HEK293T (cell line): ENCODE data around the gene UBE2S.
A peak's percentile ranks its signal among the peaks of the same experiment; 100 is the strongest.
"Not testable (repeated sequence)": the region's sequence is repeated elsewhere in the genome, so short reads cannot be mapped to it uniquely, and the experiment has no call there.

Experiments
- CTCF ChIA-PET: fragments of 350-600 bp; formaldehyde crosslinking; extraction: SDS; loops from one replicate; lab custom pipeline; 2021; ENCODE audit warnings: antibody characterized with exemption, inconsistent platforms; lab: Yijun Ruan, JAX
- POLR2A ChIA-PET: fragments of 350-600 bp; formaldehyde crosslinking; extraction: SDS; loops from one replicate; lab custom pipeline; 2020; ENCODE audit warnings: antibody characterized with exemption, inconsistent platforms; lab: Yijun Ruan, JAX
- DNase-seq: peaks from one replicate; pipeline ENCODE4 v3.0.0; 2012; ENCODE audit warnings: mixed read lengths; ENCODE audit errors: extremely low spot score
- ARNT ChIP-seq: fragments of 450-650 bp; IDR thresholded peaks from 2 replicates; pipeline ENCODE4 v1.6.1; 2017; ENCODE audit warnings: mild to moderate bottlenecking
- BHLHE40 ChIP-seq: fragments of 450-650 bp; IDR thresholded peaks from 2 replicates; pipeline ENCODE4 v1.6.1; 2016; ENCODE audit warnings: mild to moderate bottlenecking, moderate library complexity, borderline replicate concordance
- CTBP1 ChIP-seq: fragments of 450-650 bp; IDR thresholded peaks from 2 replicates; pipeline ENCODE4 v1.6.1; 2016; ENCODE audit warnings: borderline replicate concordance
- ELF4 ChIP-seq: fragments of 450-650 bp; IDR thresholded peaks from 2 replicates; pipeline ENCODE4 v1.6.1; 2017; ENCODE audit warnings: antibody characterized with exemption
- FOXA1 ChIP-seq: fragments of 450-650 bp; IDR thresholded peaks from 2 replicates; pipeline ENCODE4 v1.6.1; 2016; ENCODE audit warnings: mild to moderate bottlenecking
- FOXK2 ChIP-seq: fragments of 450-650 bp; IDR thresholded peaks from 2 replicates; pipeline ENCODE4 v1.6.1; 2016; ENCODE audit warnings: mild to moderate bottlenecking
- FOXM1 ChIP-seq: fragments of 450-650 bp; IDR thresholded peaks from 2 replicates; pipeline ENCODE4 v1.6.1; 2017; ENCODE audit warnings: mild to moderate bottlenecking, borderline replicate concordance
- HDGF ChIP-seq: fragments of 450-650 bp; IDR thresholded peaks from 2 replicates; pipeline ENCODE4 v1.6.1; 2017; ENCODE audit warnings: antibody characterized with exemption, borderline replicate concordance
- L3MBTL2 ChIP-seq: fragments of 450-650 bp; conservative IDR thresholded peaks from 2 replicates; pipeline ENCODE4 v1.6.1; 2016; ENCODE audit warnings: mild to moderate bottlenecking
- LEF1 ChIP-seq: fragments of 450-650 bp; IDR thresholded peaks from 2 replicates; pipeline ENCODE4 v1.6.1; 2017; ENCODE audit warnings: mild to moderate bottlenecking, borderline replicate concordance
- NFRKB ChIP-seq: fragments of 450-650 bp; IDR thresholded peaks from 2 replicates; pipeline ENCODE4 v1.6.1; 2016; ENCODE audit warnings: mild to moderate bottlenecking, moderate library complexity
- PKNOX1 ChIP-seq: fragments of 450-650 bp; IDR thresholded peaks from 2 replicates; pipeline ENCODE4 v1.6.1; 2016
- SP1 ChIP-seq: fragments of 450-650 bp; IDR thresholded peaks from 2 replicates; pipeline ENCODE4 v1.6.1; 2017
- SUZ12 ChIP-seq: fragments of 450-650 bp; IDR thresholded peaks from 2 replicates; pipeline ENCODE4 v1.6.1; 2016; ENCODE audit warnings: mild to moderate bottlenecking
- TARDBP ChIP-seq: fragments of 450-650 bp; IDR thresholded peaks from 2 replicates; pipeline ENCODE4 v1.6.1; 2016
- ZNF384 ChIP-seq: fragments of 450-650 bp; IDR thresholded peaks from 2 replicates; pipeline ENCODE4 v1.6.1; 2016

Gene UBE2S

DNA sequence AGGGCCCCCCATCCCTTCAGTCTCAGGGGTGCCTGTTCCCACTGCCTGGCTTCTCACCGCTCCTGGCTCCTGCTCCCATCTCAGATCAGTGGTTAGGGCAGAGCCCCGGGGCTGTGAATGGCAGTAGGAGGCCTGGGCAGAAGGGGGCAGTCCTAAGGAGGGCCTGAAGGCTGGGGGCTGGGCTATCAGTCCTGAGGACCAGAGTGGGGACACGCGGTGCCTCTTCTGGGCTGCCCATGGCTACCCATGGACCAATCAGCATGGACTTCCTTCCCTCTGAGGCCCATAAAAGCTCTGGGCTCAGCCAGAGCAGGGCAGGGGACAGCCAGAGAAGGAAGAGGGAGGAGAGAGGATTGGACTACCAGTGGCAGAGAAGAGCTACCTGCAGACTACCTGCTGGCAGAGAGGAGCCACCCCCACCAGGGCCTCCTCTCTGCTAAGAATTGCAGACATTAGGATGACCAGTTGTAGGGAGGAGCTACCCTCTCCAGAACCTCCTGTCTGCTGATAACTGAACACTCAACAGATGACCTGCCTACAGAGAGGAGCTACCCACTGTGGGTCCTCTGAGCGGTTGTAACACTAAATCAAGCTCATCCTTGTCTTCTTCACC is 12.1 kb upstream of the UBE2S start:
- TF ChIP-seq BHLHE40 (no peak), SP1 (no peak), FOXK2 (no peak), NFRKB (no peak), SUZ12 (no peak), ELF4 (no peak), TARDBP (no peak), ZNF384 (no peak), ARNT (no peak), FOXM1 (no peak), FOXA1 (no peak), LEF1 (no peak), L3MBTL2 (no peak), HDGF (no peak), PKNOX1 (no peak), CTBP1 (no peak)
- DNase-seq: no peak
- ChIA-PET POLR2A (interaction anchor here (2.2 kb wide), 1 partner anchor 12 kb away, joined by 6 read pairs; the partner anchor contains the start of gene UBE2S), CTCF (interaction anchor here (0.6 kb wide), 1 partner anchor 132 kb away, joined by 3 read pairs; no protein-coding TSS in a partner anchor)

DNA sequence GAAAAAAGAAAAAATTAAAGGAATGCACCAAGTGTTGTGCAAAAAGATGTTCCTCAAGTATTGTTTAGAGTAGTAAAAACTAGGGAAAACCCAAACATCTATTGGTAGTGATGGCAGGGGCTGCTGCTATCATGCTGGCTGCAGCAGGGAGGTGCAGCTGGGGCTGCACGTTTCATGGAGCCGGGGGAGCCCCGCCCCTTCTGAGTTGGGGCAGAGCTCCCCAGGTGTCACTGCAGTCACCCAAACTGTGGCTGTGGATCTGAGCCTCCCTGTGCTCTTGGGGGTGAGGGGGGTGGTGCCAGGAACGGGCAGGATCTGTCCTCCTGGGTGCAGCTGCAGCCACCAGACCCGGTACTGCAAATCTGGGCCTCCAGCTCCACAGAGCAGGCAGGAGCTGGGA is 11.5 kb upstream of the UBE2S start:
- no peak for DNase-seq
- ChIA-PET CTCF (interaction anchor here (0.7 kb wide), 1 partner anchor 122 kb away, joined by 3 read pairs; no protein-coding TSS in a partner anchor), POLR2A (interaction anchor here (2.2 kb wide), 1 partner anchor 12 kb away, joined by 6 read pairs; the partner anchor contains the start of gene UBE2S)
- TF ChIP-seq CTBP1 (no peak), FOXA1 (no peak), FOXM1 (no peak), HDGF (no peak), FOXK2 (no peak), ELF4 (no peak), PKNOX1 (no peak), LEF1 (no peak), L3MBTL2 (no peak), TARDBP (no peak)

- TF ChIP-seq ZNF384 (no peak), LEF1 (no peak), PKNOX1 (no peak), NFRKB (no peak), L3MBTL2 (peak; percentile 91)
- ChIA-PET CTCF (interaction anchor here (0.6 to 1.6 kb wide), 4 partner anchors 9 to 236 kb away, joined by 3 to 5 read pairs (median 4); no protein-coding TSS in a partner anchor), POLR2A (interaction anchor here (0.7 to 1.0 kb wide), 2 partner anchors 138 to 159 kb away, joined by 3 read pairs; partner anchors contain the start of gene PPP6R1)
- DNase-seq: peak; percentile 74
Observed at GRCh38 chr19:55418185-55418584, 10.6 kb upstream of the UBE2S start.

- no peak for DNase-seq
- TF ChIP-seq ELF4 (no peak), FOXA1 (no peak), LEF1 (no peak), HDGF (no peak), NFRKB (no peak), TARDBP (no peak), CTBP1 (no peak), L3MBTL2 (no peak), FOXM1 (no peak), BHLHE40 (no peak), ZNF384 (no peak)
- CTCF ChIA-PET: interaction anchor here (1.6 kb wide), 1 partner anchor 8 kb away, joined by 4 read pairs; no protein-coding TSS in a partner anchor
- POLR2A ChIA-PET: no interaction called here
Observed at GRCh38 chr19:55410168-55410567, 2.6 kb upstream of the UBE2S start.

- ChIA-PET POLR2A (interaction anchor here (0.6 to 3.8 kb wide), 4 partner anchors 17 to 195 kb away, joined by 3 to 72 read pairs (median 4); partner anchors contain the start of genes ISOC2 and KMT5C), CTCF (interaction anchor here (1.6 kb wide), 1 partner anchor 9 kb away, joined by 4 read pairs; no protein-coding TSS in a partner anchor)
- DNase-seq: not testable (repeated sequence)
Observed at GRCh38 chr19:55409179-55409578, 1.6 kb upstream of the UBE2S start.

DNA sequence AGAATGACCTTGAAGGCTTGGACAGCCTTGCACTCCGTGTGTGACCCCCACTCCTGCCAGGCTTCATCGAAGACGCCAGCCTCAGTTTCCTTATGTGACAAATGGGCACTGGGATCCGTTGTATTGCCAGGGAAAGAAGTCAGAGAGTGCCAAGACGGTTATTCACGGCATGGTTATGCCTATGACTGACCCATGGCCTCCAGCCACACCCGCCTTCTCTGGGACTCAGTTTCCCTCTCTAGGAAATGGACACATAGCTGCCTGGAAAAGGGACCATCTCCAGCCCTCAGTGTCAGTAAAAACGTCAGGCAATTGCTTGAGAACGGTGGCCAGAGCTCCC is 915 bp upstream of the UBE2S start:
- POLR2A ChIA-PET: interaction anchor here (0.6 to 3.8 kb wide), 4 partner anchors 16 to 196 kb away, joined by 3 to 72 read pairs (median 4); partner anchors contain the start of genes ISOC2 and KMT5C
- peak; percentile 58; the same call in 1 of the 2 replicates for TF ChIP-seq NFRKB
- TF ChIP-seq SUZ12: no peak
- no peak for TF ChIP-seq L3MBTL2
- TF ChIP-seq PKNOX1: no peak
- DNase-seq: no peak
- CTCF ChIA-PET: interaction anchor here (1.6 kb wide), 1 partner anchor 10 kb away, joined by 4 read pairs; no protein-coding TSS in a partner anchor
